ENCODE measurements around the gene STC2. TPM values are rescaled to one million over a fixed set of nuclear protein-coding genes. Genes with fewer than 3 reads are reported as not detected.
"Not testable (repeated sequence)": the region's sequence is repeated elsewhere in the genome, so short reads cannot be mapped to it uniquely, and the experiment has no call there.

The STC2 gene
- total and polyA plus RNA-seq, 10 of the 15 experiments (the other 5 are each of a cell fraction or from before 2014, with no cell fraction given) = 0.05 to 4.8 (median 2.0) TPM

DNA sequence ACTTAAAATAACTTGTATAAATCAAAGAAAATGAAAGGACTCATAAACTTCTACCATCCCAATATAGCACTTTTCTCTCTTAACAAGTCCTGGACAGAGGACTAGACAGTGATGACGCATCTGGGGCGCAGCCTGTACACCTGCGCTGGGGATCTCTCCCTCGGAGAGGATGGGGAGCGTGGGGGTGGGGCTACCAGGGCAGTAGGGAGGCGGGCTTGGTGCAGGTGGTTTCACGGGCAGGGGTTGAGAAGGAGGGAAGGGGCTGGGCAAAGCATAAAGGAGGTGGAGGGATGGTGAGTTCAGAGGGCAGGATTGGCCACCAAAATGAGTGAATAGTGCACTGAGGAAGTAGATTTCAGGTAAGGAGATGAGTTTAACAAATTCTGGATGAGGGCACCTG lies 41.1 kb downstream of the STC2 start (continued):
- TF ChIP-seq, protein P1, sequence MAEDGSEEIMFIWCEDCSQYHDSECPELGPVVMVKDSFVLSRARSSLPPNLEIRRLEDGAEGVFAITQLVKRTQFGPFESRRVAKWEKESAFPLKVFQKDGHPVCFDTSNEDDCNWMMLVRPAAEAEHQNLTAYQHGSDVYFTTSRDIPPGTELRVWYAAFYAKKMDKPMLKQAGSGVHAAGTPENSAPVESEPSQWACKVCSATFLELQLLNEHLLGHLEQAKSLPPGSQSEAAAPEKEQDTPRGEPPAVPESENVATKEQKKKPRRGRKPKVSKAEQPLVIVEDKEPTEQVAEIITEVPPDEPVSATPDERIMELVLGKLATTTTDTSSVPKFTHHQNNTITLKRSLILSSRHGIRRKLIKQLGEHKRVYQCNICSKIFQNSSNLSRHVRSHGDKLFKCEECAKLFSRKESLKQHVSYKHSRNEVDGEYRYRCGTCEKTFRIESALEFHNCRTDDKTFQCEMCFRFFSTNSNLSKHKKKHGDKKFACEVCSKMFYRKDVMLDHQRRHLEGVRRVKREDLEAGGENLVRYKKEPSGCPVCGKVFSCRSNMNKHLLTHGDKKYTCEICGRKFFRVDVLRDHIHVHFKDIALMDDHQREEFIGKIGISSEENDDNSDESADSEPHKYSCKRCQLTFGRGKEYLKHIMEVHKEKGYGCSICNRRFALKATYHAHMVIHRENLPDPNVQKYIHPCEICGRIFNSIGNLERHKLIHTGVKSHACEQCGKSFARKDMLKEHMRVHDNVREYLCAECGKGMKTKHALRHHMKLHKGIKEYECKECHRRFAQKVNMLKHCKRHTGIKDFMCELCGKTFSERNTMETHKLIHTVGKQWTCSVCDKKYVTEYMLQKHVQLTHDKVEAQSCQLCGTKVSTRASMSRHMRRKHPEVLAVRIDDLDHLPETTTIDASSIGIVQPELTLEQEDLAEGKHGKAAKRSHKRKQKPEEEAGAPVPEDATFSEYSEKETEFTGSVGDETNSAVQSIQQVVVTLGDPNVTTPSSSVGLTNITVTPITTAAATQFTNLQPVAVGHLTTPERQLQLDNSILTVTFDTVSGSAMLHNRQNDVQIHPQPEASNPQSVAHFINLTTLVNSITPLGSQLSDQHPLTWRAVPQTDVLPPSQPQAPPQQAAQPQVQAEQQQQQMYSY (CRISPR knock-in tag; IDR thresholded peaks at IDR 0.05) = no peak
- TF ChIP-seq SMC3 (IDR thresholded peaks at IDR 0.05; ENCODE audit: borderline replicate concordance, low read length) (no peak), USF2 (IDR thresholded peaks at IDR 0.05; ENCODE audit: borderline replicate concordance, low read depth, low read length) (no peak)

GRCh38 chr5:173284343-173284958 lies 43.8 kb downstream of the STC2 start:
- H3K9me3 ChIP-seq (replicated peaks; ENCODE audit: control insufficient read depth, insufficient read depth, low read length); DNase-seq (ENCODE audit: low read depth, low spot score); BruUV-seq (replicated peaks); H4K20me1 ChIP-seq (ENCODE audit: control insufficient read depth, insufficient read depth); H3K79me2 ChIP-seq (ENCODE audit: control insufficient read depth, insufficient read depth, low read length); intact Hi-C loops (cut with micrococcal nuclease; ENCODE audit: unreplicated experiment); H3K4me3 ChIP-seq; ATAC-seq; SMC1A ChIA-PET (ENCODE audit: uncharacterized antibody, unreplicated experiment); POLR2A ChIA-PET; H3K4me2 ChIP-seq (ENCODE audit: control insufficient read depth, insufficient read depth); H3K9ac ChIP-seq (ENCODE audit: control insufficient read depth, insufficient read depth, low read length); in situ Hi-C loops (cut with MboI); FAIRE-seq; H3K36me3 ChIP-seq (ENCODE audit: control insufficient read depth in 2 of 2, insufficient read depth in 2 of 2, low read length in 1 of 2); H2AFZ ChIP-seq (ENCODE audit: control insufficient read depth, low read depth, low read length); H3K4me1 ChIP-seq (ENCODE audit: control insufficient read depth, insufficient read depth, low read length); RAD21 ChIA-PET (ENCODE audit: unreplicated experiment); H3K27ac ChIP-seq (ENCODE audit: control insufficient read depth, insufficient read depth); H3K27me3 ChIP-seq (replicated peaks in 1 of 2; ENCODE audit: control insufficient read depth in 2 of 2, insufficient read depth in 2 of 2, low read length in 1 of 2): not testable (repeated sequence)
- WGBS (ENCODE audit: insufficient coverage, insufficient replicate concordance, low lambda C conversion rate, missing lambda C conversion rate) = 77% methylated on average over 4 of the region's 4 CpGs
- CTCF ChIA-PET = interaction anchor here (0.7 to 1.2 kb wide), 4 partner anchors 47 to 325 kb away, joined by 3 to 4 read pairs (median 4); partner anchors contain the start of gene RPL26L1

Measured in GM12878 (cell line).